Measurements from ENCODE around the gene CCT6A. TPM values are rescaled to one million over a fixed set of nuclear protein-coding genes. Genes with fewer than 3 reads are reported as not detected.

The CCT6A gene
- total and polyA plus RNA-seq, 9 of the 15 experiments (the other 6 are each of a cell fraction or from before 2014, with no cell fraction given) = 244 to 708 (median 387) TPM

DNA sequence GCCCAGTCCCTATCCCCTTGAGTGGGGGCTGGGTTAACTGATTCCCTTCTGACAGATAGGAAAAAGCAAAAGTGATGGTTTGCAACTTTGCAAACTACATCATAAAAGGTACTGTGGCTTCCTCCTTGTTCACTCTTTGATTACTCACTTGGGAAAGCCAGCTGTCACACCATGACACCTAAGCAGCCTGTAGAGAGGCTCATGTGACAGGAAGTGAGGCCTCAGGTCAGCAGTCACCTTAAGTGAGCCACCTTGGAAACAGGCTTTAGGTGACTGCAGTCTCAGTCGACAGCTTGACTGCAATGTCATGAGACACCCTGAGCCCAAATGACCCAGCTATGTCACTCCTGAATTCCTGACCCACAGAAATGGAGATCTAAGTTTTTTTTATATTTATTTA is 59.0 kb downstream of the CCT6A start:
- intact Hi-C loops (cut with micrococcal nuclease) (no loop called here), in situ Hi-C loops (cut with MboI) (no loop called here)
- Histone ChIP-seq H4K20me1 (replicated peaks; ENCODE audit: control insufficient read depth, insufficient read depth, low read length) (no peaks in the 10 kb centered on the region), H3K36me3 (ENCODE audit: control insufficient read depth, insufficient read depth, low read length) (peaks cover 3% of the 10 kb centered on the region; the same call in 1 of the 3 replicates), H2AFZ (ENCODE audit: low read depth, low read length) (peak overlapping the region; percentile 62), H3K9me3 (replicated peaks; ENCODE audit: control insufficient read depth, insufficient read depth, low read depth, low read length) (peaks cover 12% of the 10 kb centered on the region), H3K27me3 (ENCODE audit: control insufficient read depth in 2 of 2, insufficient read depth in 2 of 2, low read length in 2 of 2) (no peaks in the 10 kb centered on the region), H3K9ac (ENCODE audit: insufficient read depth in 1 of 2, low read depth in 2 of 2, low read length in 2 of 2) (no peak overlapping the region), H3K79me2 (ENCODE audit: control insufficient read depth, insufficient read depth, low read length) (peaks cover 8% of the 10 kb centered on the region), H3K27ac (ENCODE audit: extremely low read depth, low read depth, low read length) (no peak overlapping the region), H3K4me1 (replicated peaks in 1 of 2; ENCODE audit: control insufficient read depth in 2 of 2, insufficient read depth in 2 of 2, low read length in 2 of 2) (peaks cover 0 to 6% of the 10 kb centered on the region in 2 experiments; a peak in 3 of 5 replicates), H3K4me2 (ENCODE audit: insufficient read depth, low read length) (no peak overlapping the region), H3K9me1 (ENCODE audit: control insufficient read depth, insufficient read depth, low read length) (no peaks in the 10 kb centered on the region), H3K4me3 (no peak overlapping the region)
- ChIA-PET POLR2A (no interaction called here), CTCF (ENCODE audit: low intra/inter-chr PET ratio) (no interaction called here)
- FAIRE-seq (no peak), DNase-seq (ENCODE audit: extremely low read depth in 1 of 4, low spot score in 3 of 4) (peak in 1 of 4 experiments; percentile 23), ATAC-seq (no peak)
- no peak for TF ChIP-seq LEF1 (IDR thresholded peaks at IDR 0.05)
- TF ChIP-seq ZNF77 (CRISPR knock-in tag; IDR thresholded peaks at IDR 0.05) = no peak
- TF ChIP-seq ZKSCAN1 (IDR thresholded peaks at IDR 0.05; ENCODE audit: low read depth, low read length) = no peak
- TF ChIP-seq TFAM (CRISPR knock-in tag; conservative IDR thresholded peaks at IDR 0.05) = no peak
- no peak for TF ChIP-seq SMAD2 (IDR thresholded peaks at IDR 0.05; ENCODE audit: low read depth, low read length)
- TF ChIP-seq, protein P1, sequence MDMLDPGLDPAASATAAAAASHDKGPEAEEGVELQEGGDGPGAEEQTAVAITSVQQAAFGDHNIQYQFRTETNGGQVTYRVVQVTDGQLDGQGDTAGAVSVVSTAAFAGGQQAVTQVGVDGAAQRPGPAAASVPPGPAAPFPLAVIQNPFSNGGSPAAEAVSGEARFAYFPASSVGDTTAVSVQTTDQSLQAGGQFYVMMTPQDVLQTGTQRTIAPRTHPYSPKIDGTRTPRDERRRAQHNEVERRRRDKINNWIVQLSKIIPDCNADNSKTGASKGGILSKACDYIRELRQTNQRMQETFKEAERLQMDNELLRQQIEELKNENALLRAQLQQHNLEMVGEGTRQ (CRISPR knock-in tag; IDR thresholded peaks at IDR 0.05) = peak; percentile 24; the same call in 1 of the 2 replicates
- TF ChIP-seq EP300 (IDR thresholded peaks at IDR 0.05; ENCODE audit: low read length) = no peak
- no peak for TF ChIP-seq CREB1 (IDR thresholded peaks at IDR 0.05)
- no peak for TF ChIP-seq CREB1 (CRISPR knock-in tag; IDR thresholded peaks at IDR 0.05)
- TF ChIP-seq, protein P2, sequence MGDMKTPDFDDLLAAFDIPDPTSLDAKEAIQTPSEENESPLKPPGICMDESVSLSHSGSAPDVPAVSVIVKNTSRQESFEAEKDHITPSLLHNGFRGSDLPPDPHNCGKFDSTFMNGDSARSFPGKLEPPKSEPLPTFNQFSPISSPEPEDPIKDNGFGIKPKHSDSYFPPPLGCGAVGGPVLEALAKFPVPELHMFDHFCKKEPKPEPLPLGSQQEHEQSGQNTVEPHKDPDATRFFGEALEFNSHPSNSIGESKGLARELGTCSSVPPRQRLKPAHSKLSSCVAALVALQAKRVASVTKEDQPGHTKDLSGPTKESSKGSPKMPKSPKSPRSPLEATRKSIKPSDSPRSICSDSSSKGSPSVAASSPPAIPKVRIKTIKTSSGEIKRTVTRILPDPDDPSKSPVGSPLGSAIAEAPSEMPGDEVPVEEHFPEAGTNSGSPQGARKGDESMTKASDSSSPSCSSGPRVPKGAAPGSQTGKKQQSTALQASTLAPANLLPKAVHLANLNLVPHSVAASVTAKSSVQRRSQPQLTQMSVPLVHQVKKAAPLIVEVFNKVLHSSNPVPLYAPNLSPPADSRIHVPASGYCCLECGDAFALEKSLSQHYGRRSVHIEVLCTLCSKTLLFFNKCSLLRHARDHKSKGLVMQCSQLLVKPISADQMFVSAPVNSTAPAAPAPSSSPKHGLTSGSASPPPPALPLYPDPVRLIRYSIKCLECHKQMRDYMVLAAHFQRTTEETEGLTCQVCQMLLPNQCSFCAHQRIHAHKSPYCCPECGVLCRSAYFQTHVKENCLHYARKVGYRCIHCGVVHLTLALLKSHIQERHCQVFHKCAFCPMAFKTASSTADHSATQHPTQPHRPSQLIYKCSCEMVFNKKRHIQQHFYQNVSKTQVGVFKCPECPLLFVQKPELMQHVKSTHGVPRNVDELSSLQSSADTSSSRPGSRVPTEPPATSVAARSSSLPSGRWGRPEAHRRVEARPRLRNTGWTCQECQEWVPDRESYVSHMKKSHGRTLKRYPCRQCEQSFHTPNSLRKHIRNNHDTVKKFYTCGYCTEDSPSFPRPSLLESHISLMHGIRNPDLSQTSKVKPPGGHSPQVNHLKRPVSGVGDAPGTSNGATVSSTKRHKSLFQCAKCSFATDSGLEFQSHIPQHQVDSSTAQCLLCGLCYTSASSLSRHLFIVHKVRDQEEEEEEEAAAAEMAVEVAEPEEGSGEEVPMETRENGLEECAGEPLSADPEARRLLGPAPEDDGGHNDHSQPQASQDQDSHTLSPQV (IDR thresholded peaks at IDR 0.05) = 0 out of 2 replicates have a peak, but pooled peaks have one; percentile 23
- TF ChIP-seq SRSF9 (IDR thresholded peaks at IDR 0.05; ENCODE audit: borderline replicate concordance, low read depth, low read length) = no peak
- no TSS peak for BruUV-seq (replicated peaks)
- WGBS (ENCODE audit: insufficient coverage, low coverage, missing lambda C conversion rate) = 11% methylated on average over 1 of the region's 1 CpG
